GM15510 (cell line): ENCODE measurements around the gene KRT25.

Experiments used
- POLR2A ChIP-seq: IDR thresholded peaks from 3 replicates; pipeline ENCODE4 v1.6.1; 2011; ENCODE audit warnings: borderline replicate concordance; ENCODE audit not compliant: insufficient read length; ENCODE audit errors: extremely low read depth

KRT25 gene

GRCh38 chr17:40755231-40755630 is at the start of gene KRT25:
KRT25 (minus strand) TSS chr17:40755331; CDS start chr17:40755271, 60 bp downstream.
- TF ChIP-seq POLR2A, result no peak

GRCh38 chr17:40803617-40804082 is 48.5 kb upstream of the KRT25 start:
- TF ChIP-seq POLR2A, result no peak

GRCh38 chr17:40801157-40801556 is 46.0 kb upstream of the KRT25 start:
- no peak for TF ChIP-seq POLR2A

GRCh38 chr17:40800381-40800780 is 45.2 kb upstream of the KRT25 start:
- no peak for TF ChIP-seq POLR2A

- no peak for TF ChIP-seq POLR2A
These were observed 44.7 kb upstream of the KRT25 start, which contains the start of gene KRT28 for GRCh38 chr17:40799859-40800258. KRT28 (minus strand) TSS chr17:40799959; CDS start chr17:40799893, 66 bp downstream.

GRCh38 chr17:40796846-40797245 is 41.7 kb upstream of the KRT25 start:
- no peak for TF ChIP-seq POLR2A

DNA sequence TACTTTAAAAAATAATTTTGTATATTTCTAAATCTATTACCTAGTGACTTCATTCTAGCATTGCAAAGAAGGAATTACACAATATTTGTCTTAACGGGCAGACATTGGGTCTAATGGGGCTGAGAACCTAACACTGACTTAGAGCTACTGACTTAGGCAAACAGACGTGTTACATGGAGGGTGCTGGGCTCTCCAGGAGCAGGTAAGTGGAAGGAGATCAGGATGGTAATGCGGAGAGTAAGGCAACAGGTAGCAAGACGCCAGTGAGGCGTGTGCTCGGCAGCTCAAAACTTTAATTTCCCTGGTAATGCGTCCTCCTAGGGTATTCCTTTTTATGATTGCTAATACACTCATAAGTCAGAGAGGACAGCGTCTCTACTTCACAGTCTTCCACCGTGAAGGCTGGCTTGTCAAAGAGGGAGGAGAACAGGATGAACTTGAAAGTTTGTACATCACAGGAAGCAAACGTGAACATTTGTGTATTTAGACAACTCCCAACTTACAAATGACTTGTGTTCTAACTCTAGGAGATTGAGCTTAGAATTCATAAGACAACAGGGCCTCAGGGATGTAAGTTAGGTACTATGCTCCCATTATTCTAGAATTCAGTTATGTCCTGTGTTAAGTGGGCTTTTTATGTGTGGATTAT is 40.0 kb upstream of the KRT25 start:
- TF ChIP-seq POLR2A, result no peak

DNA sequence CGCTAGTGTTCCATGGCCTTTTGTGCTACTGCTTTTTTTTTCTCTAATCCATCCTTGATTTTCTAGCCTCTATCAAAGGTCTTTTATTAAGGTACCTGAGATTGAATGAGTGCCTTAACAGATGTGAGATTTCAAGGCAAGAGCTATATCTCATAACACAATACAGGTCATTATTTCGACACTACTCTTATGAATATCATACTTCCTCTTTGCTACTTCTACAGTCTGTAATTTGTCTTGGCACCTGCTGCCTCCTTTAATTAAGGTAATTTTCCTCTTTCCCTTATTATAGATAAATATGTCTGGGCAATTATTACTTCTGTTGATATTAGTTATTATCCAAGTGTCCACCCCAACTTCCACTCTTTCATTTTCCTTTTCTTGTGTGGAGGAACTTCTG is 39.3 kb upstream of the KRT25 start:
- TF ChIP-seq POLR2A, result no peak

DNA sequence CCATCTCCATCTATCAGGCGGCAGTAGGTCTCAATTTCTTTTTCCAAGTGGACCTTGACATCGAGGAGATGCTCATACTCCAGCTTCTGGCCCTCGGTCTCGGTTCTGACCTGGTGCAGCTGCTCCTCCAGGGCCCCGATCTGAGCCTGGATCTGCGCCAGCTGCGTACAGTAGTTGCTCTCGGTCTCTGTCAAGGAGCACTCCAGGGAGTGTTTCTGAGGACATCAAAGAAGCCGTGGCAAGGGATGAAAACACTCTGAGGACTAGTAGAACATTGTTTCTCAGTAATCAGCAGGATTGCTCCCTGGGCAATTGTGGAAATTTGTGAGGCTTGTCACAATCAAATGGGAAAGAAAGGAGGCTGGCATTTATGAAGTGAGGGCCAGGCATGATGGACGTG is 38.7 kb upstream of the KRT25 start:
- TF ChIP-seq POLR2A, result no peak

DNA sequence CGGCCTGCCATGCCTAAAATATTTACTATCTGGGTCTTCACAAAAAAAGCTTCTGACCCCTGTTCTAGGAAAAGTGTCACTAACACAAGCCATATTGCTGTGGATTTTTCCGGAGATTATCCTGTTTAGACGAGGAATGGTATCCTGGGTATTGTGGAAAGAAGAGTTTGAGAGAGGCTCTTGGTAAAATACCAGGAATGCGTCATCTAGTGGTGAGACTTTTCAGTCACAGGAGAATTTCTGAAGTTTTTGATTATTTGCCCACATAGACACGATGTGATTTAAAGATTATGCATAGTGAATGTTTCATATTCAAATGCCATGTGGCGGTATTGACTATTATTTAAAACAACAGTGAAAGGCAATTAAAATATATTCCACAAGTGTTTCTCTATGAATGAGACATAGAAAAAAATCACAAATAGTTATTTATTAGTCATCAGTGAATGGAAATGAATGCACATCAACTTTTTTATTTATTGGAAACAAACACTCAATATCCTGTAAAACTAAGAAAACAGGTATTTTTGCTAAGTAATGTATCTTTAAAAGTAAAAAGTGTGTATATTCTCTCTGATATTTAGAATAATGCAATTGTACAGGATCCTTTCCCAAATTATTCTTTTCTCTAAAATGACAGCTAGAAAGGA is 36.8 kb upstream of the KRT25 start:
- no peak for TF ChIP-seq POLR2A

DNA sequence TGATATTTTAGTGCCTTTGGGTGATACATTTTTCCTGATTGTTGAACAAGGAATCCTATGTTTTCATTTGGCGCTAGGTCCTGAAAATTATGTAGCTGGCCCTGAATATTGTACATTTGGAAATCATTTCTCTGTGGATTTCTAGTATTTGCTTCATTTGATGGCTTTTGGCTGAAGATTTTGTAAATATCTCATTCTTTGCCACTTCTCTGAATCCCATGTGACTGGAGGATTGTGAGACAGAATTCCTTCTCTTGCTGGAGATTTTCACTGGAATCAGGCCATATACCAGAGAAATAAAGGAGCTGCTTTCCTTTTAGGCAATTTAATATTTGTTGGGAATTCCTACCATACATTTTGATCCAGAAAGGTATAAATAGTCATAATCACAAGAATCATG is 36.0 kb upstream of the KRT25 start:
- TF ChIP-seq POLR2A, result no peak

DNA sequence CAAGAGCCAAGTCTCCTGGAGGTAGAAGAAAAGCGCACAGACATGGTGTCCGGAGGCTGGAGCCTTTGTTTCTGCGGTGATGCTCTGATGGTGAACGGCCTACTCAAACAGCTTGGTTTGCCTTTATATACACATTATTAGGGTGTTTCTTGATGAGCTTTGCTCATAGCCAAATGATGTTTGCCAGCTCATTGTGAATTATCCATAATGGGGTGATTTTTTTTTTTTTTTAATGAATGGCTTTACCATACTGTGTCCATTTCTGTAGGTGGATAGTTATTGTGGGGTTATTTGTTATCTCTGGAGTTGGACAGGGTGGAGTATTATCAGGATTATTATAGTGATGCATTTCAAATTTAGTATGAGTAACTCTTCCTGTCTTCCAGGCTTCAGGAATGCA is 27.3 kb upstream of the KRT25 start, which contains the start of gene KRT27:
TSS of gene KRT27 (minus strand) at position 101 of the 400 bp plus-strand sequence. CDS start at position 44, 57 bp downstream.
- TF ChIP-seq POLR2A, result no peak

- no peak for TF ChIP-seq POLR2A
These were observed 24.2 kb upstream of the KRT25 start for GRCh38 chr17:40779181-40779909.

- TF ChIP-seq POLR2A, result no peak
These were observed 23.3 kb upstream of the KRT25 start for GRCh38 chr17:40778461-40778860.

DNA sequence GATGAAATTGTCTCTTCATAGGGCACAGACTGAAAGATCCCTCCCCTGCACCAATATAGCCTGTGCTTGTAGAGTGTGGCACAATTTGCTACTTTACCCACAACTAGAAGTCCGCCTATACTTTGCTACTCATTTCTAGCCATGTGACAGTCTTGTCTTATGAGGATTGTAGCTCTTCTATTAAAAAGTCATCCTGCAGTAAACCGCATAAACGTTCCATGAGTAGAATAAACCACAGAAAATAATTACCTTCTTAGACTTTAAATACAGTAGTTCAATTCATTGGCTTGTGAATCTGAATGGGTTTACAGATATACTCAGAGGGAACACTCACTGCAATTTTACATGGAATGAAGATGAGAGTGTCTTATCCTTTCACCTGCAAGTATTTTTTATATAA is 22.8 kb upstream of the KRT25 start:
- TF ChIP-seq POLR2A, result no peak
